HepG2 (cell line): Measurements from ENCODE around the gene UNC5A. TPM values are rescaled to one million over a fixed set of nuclear protein-coding genes. Genes with fewer than 3 reads are reported as not detected.

Experiments used
- ATAC-seq: fragments of 200-7000 bp; cut with Tn5 transposase; 3 replicates; pipeline ENCODE4 v1.9.1; 2020; ENCODE audit warnings: mild to moderate bottlenecking, moderate library complexity
- BruUV-seq: library from RNA; stranded (reverse); fragments of 400-500 nt; replicated peaks from 2 replicates; lab custom pipeline; 2021; lab: Mats Ljungman, UMichigan
- CTCF ChIA-PET: fragments of 300-600 bp; formaldehyde crosslinking; extraction: SDS; loops from one replicate; lab custom pipeline; 2021; ENCODE audit warnings: low total read pairs, inconsistent platforms, low intra/inter-chr PET ratio; lab: Yijun Ruan, JAX
- POLR2A ChIA-PET: fragments of 350-600 bp; sonication (Branson Sonifier 250); formaldehyde crosslinking; loops from one replicate; lab custom pipeline; 2020; ENCODE audit warnings: antibody characterized with exemption, inconsistent platforms; lab: Yijun Ruan, JAX
- DNase-seq: peaks from one replicate; pipeline ENCODE4 v3.0.0-alpha.2; 2015; ENCODE audit warnings: low spot score
- FAIRE-seq: peaks from 3 replicates; lab custom pipeline; 2011; peaks lifted over from hg19 to GRCh38; lab: Jason Lieb, UNC
- H2AFZ ChIP-seq: one replicate; pipeline ENCODE4 v1.6.1; 2011; ENCODE audit warnings: low read length, inconsistent platforms
- H3K27ac ChIP-seq: fragments of 300-600 bp; 3 replicates; pipeline ENCODE4 v1.8.0; 2011; ENCODE audit warnings: mixed run types, mild to moderate bottlenecking, mixed read lengths, low read length, inconsistent platforms; ENCODE audit not compliant: insufficient read depth; ENCODE audit errors: extremely low read length
- H3K27me3 ChIP-seq, 2 experiments: fragments of 200-600 bp in 1 of 2; 2 replicates in 1 of 2; 3 replicates in 1 of 2; pipeline versions ENCODE4 v1.6.0 to v1.8.0; 2011; ENCODE audit warnings: low read length in 2 of 2, mild to moderate bottlenecking in 2 of 2, moderate library complexity in 2 of 2, inconsistent platforms in 1 of 2; ENCODE audit not compliant: insufficient read depth in 2 of 2, control insufficient read depth in 1 of 2
- H3K36me3 ChIP-seq, 2 experiments: fragments of 200-600 bp in 1 of 2; replicated peaks in 1 of 2; 2 replicates in 1 of 2; 3 replicates in 1 of 2; pipeline versions ENCODE4 v1.5.1 to v1.8.0; 2011; ENCODE audit warnings: low read length in 2 of 2, inconsistent platforms in 1 of 2; ENCODE audit not compliant: insufficient read depth in 2 of 2, control insufficient read depth in 1 of 2
- H3K4me1 ChIP-seq: 2 replicates; pipeline ENCODE4 v1.5.1; 2012; ENCODE audit warnings: low read length, inconsistent platforms; ENCODE audit not compliant: insufficient read depth
- H3K4me2 ChIP-seq: 2 replicates; pipeline ENCODE4 v1.6.0; 2011; ENCODE audit warnings: low read depth, low read length, inconsistent platforms
- H3K4me3 ChIP-seq, 3 experiments: fragments of 200-600 bp in 1 of 3; sonication (generic), shearing (Covaris generic) in 1 of 3; replicated peaks in 1 of 3; 2 replicates each; pipeline ENCODE4 v1.5.1; 2011 to 2016; ENCODE audit warnings: low read length in 3 of 3, inconsistent platforms in 2 of 3, low read depth in 2 of 3, mild to moderate bottlenecking in 2 of 3, control low read depth in 1 of 3, mixed read lengths in 1 of 3; ENCODE audit not compliant: insufficient read depth in 1 of 3
- H3K79me2 ChIP-seq: one replicate; pipeline ENCODE4 v1.6.1; 2011; ENCODE audit warnings: low read length, inconsistent platforms; ENCODE audit not compliant: insufficient read depth
- H3K9ac ChIP-seq: 2 replicates; pipeline ENCODE4 v1.6.0; 2011; ENCODE audit warnings: mild to moderate bottlenecking, low read depth, low read length, inconsistent platforms; ENCODE audit not compliant: insufficient read depth
- H3K9me3 ChIP-seq: 2 replicates; pipeline ENCODE4 v1.5.1; 2012; ENCODE audit warnings: mild to moderate bottlenecking, low read length
- H4K20me1 ChIP-seq: 2 replicates; pipeline ENCODE4 v1.6.0; 2011; ENCODE audit warnings: inconsistent platforms, mild to moderate bottlenecking, low read length, moderate library complexity; ENCODE audit not compliant: insufficient read depth
- BRD4 ChIP-seq: sonication (generic); formaldehyde crosslinking; IDR thresholded peaks from 2 replicates; pipeline ENCODE4 v1.4.0; 2020; ENCODE audit warnings: missing genetic modification reagents
- HHEX ChIP-seq: IDR thresholded peaks from 2 replicates; pipeline ENCODE4 v1.6.1; 2016; ENCODE audit warnings: control low read depth
- NFATC3 ChIP-seq: sonication (generic); formaldehyde crosslinking; IDR thresholded peaks from 2 replicates; pipeline ENCODE4 v1.5.1; 2020; ENCODE audit warnings: mild to moderate bottlenecking, missing genetic modification reagents
- PHF5A ChIP-seq: IDR thresholded peaks from one replicate; pipeline ENCODE4 v1.6.1; 2018; ENCODE audit warnings: low read depth, missing genetic modification reagents; ENCODE audit not compliant: unreplicated experiment
- POLR2AphosphoS2 ChIP-seq: IDR thresholded peaks from 2 replicates; pipeline ENCODE4 v1.6.1; 2011; ENCODE audit warnings: low read depth, low read length, improper control_type of control experiment
- TEAD2 ChIP-seq: sonication (generic); formaldehyde crosslinking; IDR thresholded peaks from 2 replicates; pipeline ENCODE4 v1.9.0; 2021; ENCODE audit warnings: missing genetic modification reagents
- ZMAT3 ChIP-seq: sonication (generic); formaldehyde crosslinking; conservative IDR thresholded peaks from 2 replicates; pipeline ENCODE4 v1.7.0; 2021; ENCODE audit warnings: missing genetic modification reagents
- ZNF280B ChIP-seq: sonication (generic); formaldehyde crosslinking; IDR thresholded peaks from 2 replicates; pipeline ENCODE4 v1.5.0; 2020; ENCODE audit warnings: missing genetic modification reagents, mild to moderate bottlenecking, borderline replicate concordance
- ZNF549 ChIP-seq: sonication (generic); formaldehyde crosslinking; IDR thresholded peaks from 2 replicates; pipeline ENCODE4 v1.5.0; 2020; ENCODE audit warnings: missing genetic modification reagents
- ZNF614 ChIP-seq: IDR thresholded peaks from 2 replicates; pipeline ENCODE4 v1.6.1; 2018; ENCODE audit warnings: missing biosample characterization, missing genetic modification reagents, inconsistent platforms, borderline replicate concordance
- WGBS: methylation state at CpG from one replicate; pipeline ENCODE4 v1.1.6; 2017; ENCODE audit warnings: low lambda C conversion rate; 5-methylcytosine and 5-hydroxymethylcytosine counted together
- in situ Hi-C: cut with HindIII; loops from 2 replicates; pipeline ENCODE4 v1.10.0; 2017; ENCODE audit warnings: low pct_unique_long_range_greater_than_20kb; ENCODE audit not compliant: extremely low pct_ligation_motif_present
- intact Hi-C: fragments of 100-400 bp; cut with micrococcal nuclease; formaldehyde crosslinking; loops from one replicate; pipeline ENCODE4 v1.10.0; 2022; ENCODE audit not compliant: unreplicated experiment
- polyA plus RNA-seq, 8 experiments: library from polyadenylated mRNA; depleted of rRNA in 3 of 8; stranded (reverse) in 7 of 8; unstranded in 1 of 8; fragments of >200 nt; fragmentation: Illumina TruSeq in 4 of 8; extraction: Trizol in 4 of 8; gene quantifications; 2 replicates each; pipeline versions ENCODE4 v1.2.1 to v1.2.3, GENCODE V29; 2011 to 2016; ENCODE audit warnings: low read depth in 4 of 8, missing spikeins in 1 of 8, mixed read lengths in 1 of 8; ENCODE audit not compliant: insufficient read depth in 1 of 8
- total RNA-seq, 5 experiments: library from RNA; depleted of rRNA; stranded (reverse); fragments of >200 nt; fragmentation: Illumina TruSeq; extraction: Trizol; gene quantifications; 2 replicates each; pipeline ENCODE4 v1.2.3, GENCODE V29; 2016; ENCODE audit warnings: low read depth in 1 of 5
- TF ChIP-seq, protein P1 (sequence below): IDR thresholded peaks from 2 replicates; pipeline ENCODE4 v1.6.1; 2016; ENCODE audit warnings: low read depth, missing genetic modification reagents, missing compliant biosample characterization
- TF ChIP-seq, protein P2 (sequence below): sonication (generic); formaldehyde crosslinking; IDR thresholded peaks from 2 replicates; pipeline ENCODE4 v1.5.0; 2020; ENCODE audit warnings: mild to moderate bottlenecking, missing genetic modification reagents, borderline replicate concordance

Gene UNC5A
- total and polyA plus RNA-seq, 2 of the 13 experiments (the other 11 are each of a cell fraction or from before 2014, with no cell fraction given) = not detected

- Histone ChIP-seq H3K27me3 (peaks cover 9 to 64% of the 10 kb centered on the region in 2 experiments; a peak in 4 of 5 replicates), H3K36me3 (no peaks in the 10 kb centered on the region), H2AFZ (no peak overlapping the region), H4K20me1 (no peaks in the 10 kb centered on the region), H3K79me2 (no peaks in the 10 kb centered on the region), H3K4me2 (no peak overlapping the region), H3K27ac (no peak overlapping the region), H3K9ac (no peak overlapping the region), H3K4me3 (no peak overlapping the region), H3K9me3 (no peaks in the 10 kb centered on the region), H3K4me1 (0 out of 2 replicates have a peak, but pooled peaks cover 13% of the 10 kb centered on the region)
- CTCF ChIA-PET = no interaction called here
- intact Hi-C loops = no loop called here
- ATAC-seq = no peak; the same call in 2 of the 3 replicates
- WGBS = 34% methylated on average over 11 of the region's 21 CpGs
- in situ Hi-C loops = no loop called here
- DNase-seq = no peak
- POLR2A ChIA-PET = no interaction called here
- no TSS peak for BruUV-seq
- FAIRE-seq = no peak
- TF ChIP-seq ZNF549 = no peak
- no peak for TF ChIP-seq HHEX (CRISPR knock-in tag)
- TF ChIP-seq ZNF614 (CRISPR knock-in tag) = no peak
- TF ChIP-seq, protein P1, sequence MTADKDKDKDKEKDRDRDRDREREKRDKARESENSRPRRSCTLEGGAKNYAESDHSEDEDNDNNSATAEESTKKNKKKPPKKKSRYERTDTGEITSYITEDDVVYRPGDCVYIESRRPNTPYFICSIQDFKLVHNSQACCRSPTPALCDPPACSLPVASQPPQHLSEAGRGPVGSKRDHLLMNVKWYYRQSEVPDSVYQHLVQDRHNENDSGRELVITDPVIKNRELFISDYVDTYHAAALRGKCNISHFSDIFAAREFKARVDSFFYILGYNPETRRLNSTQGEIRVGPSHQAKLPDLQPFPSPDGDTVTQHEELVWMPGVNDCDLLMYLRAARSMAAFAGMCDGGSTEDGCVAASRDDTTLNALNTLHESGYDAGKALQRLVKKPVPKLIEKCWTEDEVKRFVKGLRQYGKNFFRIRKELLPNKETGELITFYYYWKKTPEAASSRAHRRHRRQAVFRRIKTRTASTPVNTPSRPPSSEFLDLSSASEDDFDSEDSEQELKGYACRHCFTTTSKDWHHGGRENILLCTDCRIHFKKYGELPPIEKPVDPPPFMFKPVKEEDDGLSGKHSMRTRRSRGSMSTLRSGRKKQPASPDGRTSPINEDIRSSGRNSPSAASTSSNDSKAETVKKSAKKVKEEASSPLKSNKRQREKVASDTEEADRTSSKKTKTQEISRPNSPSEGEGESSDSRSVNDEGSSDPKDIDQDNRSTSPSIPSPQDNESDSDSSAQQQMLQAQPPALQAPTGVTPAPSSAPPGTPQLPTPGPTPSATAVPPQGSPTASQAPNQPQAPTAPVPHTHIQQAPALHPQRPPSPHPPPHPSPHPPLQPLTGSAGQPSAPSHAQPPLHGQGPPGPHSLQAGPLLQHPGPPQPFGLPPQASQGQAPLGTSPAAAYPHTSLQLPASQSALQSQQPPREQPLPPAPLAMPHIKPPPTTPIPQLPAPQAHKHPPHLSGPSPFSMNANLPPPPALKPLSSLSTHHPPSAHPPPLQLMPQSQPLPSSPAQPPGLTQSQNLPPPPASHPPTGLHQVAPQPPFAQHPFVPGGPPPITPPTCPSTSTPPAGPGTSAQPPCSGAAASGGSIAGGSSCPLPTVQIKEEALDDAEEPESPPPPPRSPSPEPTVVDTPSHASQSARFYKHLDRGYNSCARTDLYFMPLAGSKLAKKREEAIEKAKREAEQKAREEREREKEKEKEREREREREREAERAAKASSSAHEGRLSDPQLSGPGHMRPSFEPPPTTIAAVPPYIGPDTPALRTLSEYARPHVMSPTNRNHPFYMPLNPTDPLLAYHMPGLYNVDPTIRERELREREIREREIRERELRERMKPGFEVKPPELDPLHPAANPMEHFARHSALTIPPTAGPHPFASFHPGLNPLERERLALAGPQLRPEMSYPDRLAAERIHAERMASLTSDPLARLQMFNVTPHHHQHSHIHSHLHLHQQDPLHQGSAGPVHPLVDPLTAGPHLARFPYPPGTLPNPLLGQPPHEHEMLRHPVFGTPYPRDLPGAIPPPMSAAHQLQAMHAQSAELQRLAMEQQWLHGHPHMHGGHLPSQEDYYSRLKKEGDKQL (CRISPR knock-in tag) = no peak
- no peak for TF ChIP-seq PHF5A
- TF ChIP-seq, protein P2, sequence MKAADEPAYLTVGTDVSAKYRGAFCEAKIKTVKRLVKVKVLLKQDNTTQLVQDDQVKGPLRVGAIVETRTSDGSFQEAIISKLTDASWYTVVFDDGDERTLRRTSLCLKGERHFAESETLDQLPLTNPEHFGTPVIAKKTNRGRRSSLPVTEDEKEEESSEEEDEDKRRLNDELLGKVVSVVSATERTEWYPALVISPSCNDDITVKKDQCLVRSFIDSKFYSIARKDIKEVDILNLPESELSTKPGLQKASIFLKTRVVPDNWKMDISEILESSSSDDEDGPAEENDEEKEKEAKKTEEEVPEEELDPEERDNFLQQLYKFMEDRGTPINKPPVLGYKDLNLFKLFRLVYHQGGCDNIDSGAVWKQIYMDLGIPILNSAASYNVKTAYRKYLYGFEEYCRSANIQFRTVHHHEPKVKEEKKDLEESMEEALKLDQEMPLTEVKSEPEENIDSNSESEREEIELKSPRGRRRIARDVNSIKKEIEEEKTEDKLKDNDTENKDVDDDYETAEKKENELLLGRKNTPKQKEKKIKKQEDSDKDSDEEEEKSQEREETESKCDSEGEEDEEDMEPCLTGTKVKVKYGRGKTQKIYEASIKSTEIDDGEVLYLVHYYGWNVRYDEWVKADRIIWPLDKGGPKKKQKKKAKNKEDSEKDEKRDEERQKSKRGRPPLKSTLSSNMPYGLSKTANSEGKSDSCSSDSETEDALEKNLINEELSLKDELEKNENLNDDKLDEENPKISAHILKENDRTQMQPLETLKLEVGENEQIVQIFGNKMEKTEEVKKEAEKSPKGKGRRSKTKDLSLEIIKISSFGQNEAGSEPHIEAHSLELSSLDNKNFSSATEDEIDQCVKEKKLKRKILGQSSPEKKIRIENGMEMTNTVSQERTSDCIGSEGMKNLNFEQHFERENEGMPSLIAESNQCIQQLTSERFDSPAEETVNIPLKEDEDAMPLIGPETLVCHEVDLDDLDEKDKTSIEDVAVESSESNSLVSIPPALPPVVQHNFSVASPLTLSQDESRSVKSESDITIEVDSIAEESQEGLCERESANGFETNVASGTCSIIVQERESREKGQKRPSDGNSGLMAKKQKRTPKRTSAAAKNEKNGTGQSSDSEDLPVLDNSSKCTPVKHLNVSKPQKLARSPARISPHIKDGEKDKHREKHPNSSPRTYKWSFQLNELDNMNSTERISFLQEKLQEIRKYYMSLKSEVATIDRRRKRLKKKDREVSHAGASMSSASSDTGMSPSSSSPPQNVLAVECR = no peak
- no peak for TF ChIP-seq ZNF280B (CRISPR knock-in tag)
- no peak for TF ChIP-seq NFATC3
- no peak for TF ChIP-seq ZMAT3 (CRISPR knock-in tag)
- no peak for TF ChIP-seq BRD4 (CRISPR knock-in tag)
- TF ChIP-seq POLR2AphosphoS2 = no peak
- no peak for TF ChIP-seq TEAD2 (CRISPR knock-in tag)
These were observed 34.5 kb downstream of the UNC5A start for GRCh38 chr5:176844706-176845391.
